Kidney (tissue), 14 donors: ENCODE data around the gene FOXRED2. TPM values are rescaled to one million over a fixed set of nuclear protein-coding genes. Genes with fewer than 3 reads are reported as not detected.

Experiments used
- DNase-seq, 5 donors: peaks; one replicate each; pipeline ENCODE4 v3.0.0-alpha.2; 2013 to 2020
- FAIRE-seq: peaks from 2 replicates; lab custom pipeline; 2012; peaks lifted over from hg19 to GRCh38; lab: Jason Lieb, UNC
- H3K27ac ChIP-seq, 2 donors: one replicate each; pipeline ENCODE4 v1.7.0; 2013; ENCODE audit warnings: low read depth in 2 of 2, low read length in 2 of 2, inconsistent platforms in 1 of 2
- H3K27me3 ChIP-seq: one replicate; pipeline ENCODE4 v1.7.1; 2013; ENCODE audit warnings: low read length, inconsistent platforms; ENCODE audit not compliant: control insufficient read depth, insufficient read depth
- H3K36me3 ChIP-seq, 3 donors: one replicate each; pipeline versions ENCODE4 v1.7.0 to v1.7.1; 2013; ENCODE audit warnings: low read length in 3 of 3, control low read depth in 1 of 3, inconsistent platforms in 1 of 3; ENCODE audit not compliant: insufficient read depth in 3 of 3, control insufficient read depth in 2 of 3
- H3K4me1 ChIP-seq, 3 donors: one replicate each; pipeline versions ENCODE4 v1.7.0 to v1.7.1; 2013; ENCODE audit warnings: low read length in 3 of 3, inconsistent platforms in 1 of 3, low read depth in 1 of 3; ENCODE audit not compliant: control insufficient read depth in 2 of 3, insufficient read depth in 2 of 3
- H3K4me3 ChIP-seq, 3 donors: one replicate each; pipeline versions ENCODE4 v1.7.0 to v1.8.1; 2013; ENCODE audit warnings: low read length in 3 of 3, control low read depth in 1 of 3, inconsistent platforms in 1 of 3
- H3K9ac ChIP-seq, 3 donors: one replicate each; pipeline versions ENCODE4 v1.7.0 to v1.7.1; 2013; ENCODE audit warnings: low read length in 3 of 3, control low read depth in 1 of 3, inconsistent platforms in 1 of 3
- H3K9me3 ChIP-seq, 3 donors: one replicate each; pipeline versions ENCODE4 v1.7.0 to v1.7.1; 2013; ENCODE audit warnings: low read length in 3 of 3, control low read depth in 1 of 3, inconsistent platforms in 1 of 3; ENCODE audit not compliant: control insufficient read depth in 2 of 3, insufficient read depth in 1 of 3
- intact Hi-C: fragments of 100-400 bp; cut with DNase I; formaldehyde crosslinking; loops from one replicate; pipeline ENCODE4 v1.11.1; 2022
- polyA plus RNA-seq: library from polyadenylated mRNA; stranded (reverse); fragments of 350-450 nt; fragmentation: Illumina TruSeq; extraction: RNeasy Lipid Tissue Mini Kit (QIAGEN cat#74804); gene quantifications from one replicate; pipeline ENCODE4 v1.2.3, GENCODE V29; 2014; ENCODE audit warnings: low read depth, low replicate concordance; ENCODE audit not compliant: insufficient read depth
- total RNA-seq: library from RNA; stranded (reverse); fragmentation: NEBNext Ultra II Directional; extraction: Animal tissue kit (Norgen Biotek cat#: 25700); gene quantifications from one replicate; pipeline ENCODE4 v1.2.1, GENCODE V29; 2021
- TF ChIP-seq, protein P1 (sequence below): IDR thresholded peaks from 3 replicates; pipeline ENCODE4 v1.5.1; 2012; ENCODE audit warnings: mild to moderate bottlenecking, moderate library complexity, borderline replicate concordance; ENCODE audit not compliant: insufficient read depth; ENCODE audit errors: extremely low read depth
- donor health status: control.
- donor health status: control.
- donor health status: control.
- donor health status: control.
- donor health status: control.
- donor health status: DM: yes; HTN: yes; CAD: no.
- donor health status: Normal renal cell carcinoma (clear cell type).

FOXRED2 gene
- total and polyA plus RNA-seq, 2 donors from 2014 or later = 6.5 to 8.5 TPM

DNA sequence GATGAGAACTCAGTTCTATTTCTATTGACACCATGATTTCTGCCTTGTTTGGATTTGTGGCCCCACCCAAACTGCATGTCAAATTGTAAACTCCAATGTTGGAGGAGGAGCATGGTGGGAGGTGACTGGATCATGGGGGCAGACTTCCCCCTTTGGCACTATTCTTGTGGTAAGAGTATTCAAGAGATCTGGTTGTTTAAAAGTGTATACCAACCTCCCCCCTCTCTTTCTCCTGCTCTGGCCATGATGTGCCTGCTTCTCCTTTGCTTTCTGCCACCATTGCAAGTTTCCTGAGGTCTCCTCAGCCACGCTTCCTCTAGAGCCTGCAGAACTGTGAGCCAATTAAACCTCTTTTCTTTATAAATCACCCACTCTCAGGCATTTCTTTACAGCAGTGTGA, 7.9 kb upstream of the FOXRED2 start:
- no peak overlapping the region for H3K27ac ChIP-seq
- DNase-seq (no peak), FAIRE-seq (no peak)
- no peak overlapping the region for H3K9ac ChIP-seq
- no peaks in the 10 kb centered on the region for H3K4me1 ChIP-seq
- peaks cover 27 to 80% (median 67%) of the 10 kb centered on the region in 3 donors for H3K36me3 ChIP-seq
- H3K27me3 ChIP-seq = no peaks in the 10 kb centered on the region
- TF ChIP-seq, protein P1, sequence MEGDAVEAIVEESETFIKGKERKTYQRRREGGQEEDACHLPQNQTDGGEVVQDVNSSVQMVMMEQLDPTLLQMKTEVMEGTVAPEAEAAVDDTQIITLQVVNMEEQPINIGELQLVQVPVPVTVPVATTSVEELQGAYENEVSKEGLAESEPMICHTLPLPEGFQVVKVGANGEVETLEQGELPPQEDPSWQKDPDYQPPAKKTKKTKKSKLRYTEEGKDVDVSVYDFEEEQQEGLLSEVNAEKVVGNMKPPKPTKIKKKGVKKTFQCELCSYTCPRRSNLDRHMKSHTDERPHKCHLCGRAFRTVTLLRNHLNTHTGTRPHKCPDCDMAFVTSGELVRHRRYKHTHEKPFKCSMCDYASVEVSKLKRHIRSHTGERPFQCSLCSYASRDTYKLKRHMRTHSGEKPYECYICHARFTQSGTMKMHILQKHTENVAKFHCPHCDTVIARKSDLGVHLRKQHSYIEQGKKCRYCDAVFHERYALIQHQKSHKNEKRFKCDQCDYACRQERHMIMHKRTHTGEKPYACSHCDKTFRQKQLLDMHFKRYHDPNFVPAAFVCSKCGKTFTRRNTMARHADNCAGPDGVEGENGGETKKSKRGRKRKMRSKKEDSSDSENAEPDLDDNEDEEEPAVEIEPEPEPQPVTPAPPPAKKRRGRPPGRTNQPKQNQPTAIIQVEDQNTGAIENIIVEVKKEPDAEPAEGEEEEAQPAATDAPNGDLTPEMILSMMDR = no peak
- no peaks in the 10 kb centered on the region for H3K9me3 ChIP-seq
- no peak overlapping the region for H3K4me3 ChIP-seq
- intact Hi-C loops = no loop called here

- Histone ChIP-seq H3K27ac (no peak overlapping the region), H3K9me3 (no peaks in the 10 kb centered on the region), H3K4me1 (no peaks in the 10 kb centered on the region), H3K36me3 (peaks cover 17 to 62% (median 51%) of the 10 kb centered on the region in 3 donors), H3K4me3 (no peak overlapping the region), H3K9ac (no peak overlapping the region), H3K27me3 (no peaks in the 10 kb centered on the region)
- intact Hi-C loops = no loop called here
- no peak for DNase-seq
- TF ChIP-seq, protein P1 = no peak
- FAIRE-seq = no peak
Measured at GRCh38 chr22:36512991-36513390, 6.2 kb upstream of the FOXRED2 start.

DNA sequence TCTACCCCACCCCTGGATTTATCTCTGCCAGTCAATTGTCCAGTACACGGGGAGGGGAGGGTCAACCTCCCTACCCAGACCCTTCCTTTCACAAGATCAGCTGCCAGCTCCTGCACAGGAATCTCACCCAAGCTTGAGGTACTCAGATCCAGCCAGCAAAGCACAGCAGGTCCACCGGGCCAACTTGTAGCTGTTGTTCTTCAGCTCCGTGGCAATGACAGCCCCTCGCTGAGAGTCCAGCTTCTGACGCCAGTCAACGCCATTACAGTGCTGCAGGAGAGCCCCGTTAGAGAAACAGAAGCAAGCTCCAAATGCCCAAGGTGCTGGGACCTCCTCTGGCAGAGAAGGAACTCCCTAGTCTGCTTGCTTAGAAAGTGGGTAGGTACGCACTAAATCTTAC, 5.5 kb upstream of the FOXRED2 start:
- TF ChIP-seq, protein P1 = no peak
- Histone ChIP-seq H3K9ac (no peak overlapping the region), H3K36me3 (peaks cover 16 to 57% (median 46%) of the 10 kb centered on the region in 3 donors), H3K9me3 (no peaks in the 10 kb centered on the region), H3K4me1 (peaks cover 0 to 2% (median 0%) of the 10 kb centered on the region in 3 donors), H3K27me3 (no peaks in the 10 kb centered on the region), H3K27ac (no peak overlapping the region), H3K4me3 (no peak overlapping the region)
- intact Hi-C loops = no loop called here
- no peak for FAIRE-seq
- DNase-seq = peak in 1 of 5 donors; percentile 51
